T follicular helper cell (primary cell): Measurements from ENCODE around the gene TRIM4.

Experiments
- DNase-seq: peaks from one replicate; pipeline ENCODE4 v3.0.0-alpha.2; 2020; ENCODE audit warnings: low read depth

TRIM4 gene

GRCh38 chr7:99843808-99844207, 75.5 kb downstream of the TRIM4 start:
- DNase-seq: no peak

GRCh38 chr7:99842926-99843325, 76.4 kb downstream of the TRIM4 start:
- no peak for DNase-seq
